ENCODE data around the gene AGO4. TPM values are rescaled to one million over a fixed set of nuclear protein-coding genes. Genes with fewer than 3 reads are reported as not detected.

The AGO4 gene
- total RNA-seq, 1 experiment from 2014 or later, result 6.1 TPM

GRCh38 chr1:35769188-35769758, 38.5 kb upstream of the AGO4 start:
- RAD21 ChIA-PET (ENCODE audit: low non-redundant PET in 1 of 2, low total read pairs in 2 of 2, uncharacterized antibody in 2 of 2, unreplicated experiment in 2 of 2), result no interaction called here
- TF ChIP-seq ELF1 (IDR thresholded peaks at IDR 0.05; ENCODE audit: borderline replicate concordance, low read depth) (no peak), POLR2A (IDR thresholded peaks at IDR 0.05; ENCODE audit: borderline replicate concordance, extremely low read depth, insufficient read depth, insufficient read length) (no peak), REST (IDR thresholded peaks at IDR 0.05; ENCODE audit: low read depth) (no peak), CBX3 (IDR thresholded peaks at IDR 0.05; ENCODE audit: low read depth) (no peak), SP1 (IDR thresholded peaks at IDR 0.05; ENCODE audit: low read depth) (no peak), EGR1 (IDR thresholded peaks at IDR 0.05; ENCODE audit: low read depth) (no peak), RAD21 (IDR thresholded peaks at IDR 0.05; ENCODE audit: low read depth) (no peak), ATF3 (IDR thresholded peaks at IDR 0.05) (no peak), ZFX (IDR thresholded peaks at IDR 0.05) (peak; percentile 65; the same call in 1 of the 2 replicates), ZNF274 (IDR thresholded peaks at IDR 0.05; ENCODE audit: low read depth, low read length) (no peak), MAX (IDR thresholded peaks at IDR 0.05) (peak; percentile 56; the same call in 1 of the 2 replicates), SRF (IDR thresholded peaks at IDR 0.05; ENCODE audit: low read depth) (no peak), FOSL1 (IDR thresholded peaks at IDR 0.05; ENCODE audit: low read depth) (no peak), CEBPB (IDR thresholded peaks at IDR 0.05; ENCODE audit: low read depth) (no peak), POLR2AphosphoS5 (IDR thresholded peaks at IDR 0.05; ENCODE audit: low read depth, low read length) (peak; percentile 79), SIN3A (IDR thresholded peaks at IDR 0.05; ENCODE audit: low read depth) (peak; percentile 55; the same call in 1 of the 2 replicates), YY1 (IDR thresholded peaks at IDR 0.05; ENCODE audit: extremely low read depth, insufficient replicate concordance, low read depth, low read length) (peak; percentile 4), EZH2phosphoT487 (IDR thresholded peaks at IDR 0.05; ENCODE audit: borderline replicate concordance) (no peak), JUND (IDR thresholded peaks at IDR 0.05) (no peak), ZBTB33 (IDR thresholded peaks at IDR 0.05; ENCODE audit: extremely low read depth, insufficient replicate concordance, low read length) (no peak), EZH2 (IDR thresholded peaks at IDR 0.05) (no peak), TCF7L2 (IDR thresholded peaks at IDR 0.05; ENCODE audit: borderline replicate concordance, extremely low read depth, insufficient read depth, insufficient read length) (no peak)

More at GRCh38 chr1:35769188-35769758, 38.5 kb upstream of the AGO4 start:
- Histone ChIP-seq H3K27me3 (ENCODE audit: insufficient read depth, low read length) (no peaks in the 10 kb centered on the region), H3K9ac (ENCODE audit: low read length) (peak overlapping the region; percentile 95), H3K79me2 (ENCODE audit: insufficient read depth, low read length) (peaks cover 45% of the 10 kb centered on the region), H3K4me1 (ENCODE audit: control insufficient read depth in 1 of 2, insufficient read depth in 2 of 2, low read length in 2 of 2) (peaks cover 0 to 17% of the 10 kb centered on the region in 2 experiments; a peak in 3 of 4 replicates), H4K20me1 (ENCODE audit: insufficient read depth) (no peaks in the 10 kb centered on the region), H3K9me3 (ENCODE audit: control insufficient read depth in 1 of 2, insufficient read depth in 1 of 2, low read depth in 1 of 2, low read length in 2 of 2) (no peaks in the 10 kb centered on the region), H3K4me2 (ENCODE audit: low read length) (peak overlapping the region; percentile 92), H2AFZ (ENCODE audit: low read depth, low read length, poor library complexity, severe bottlenecking) (peak overlapping the region; percentile 93), H3K27ac (ENCODE audit: low read depth, low read length) (peak overlapping the region; percentile 79), H3K4me3 (replicated peaks in 1 of 2; ENCODE audit: low read depth in 1 of 2, low read length in 2 of 2) (peak overlapping the region; percentile 70 to 89), H3K36me3 (ENCODE audit: control insufficient read depth in 1 of 2, insufficient read depth in 2 of 2, low read length in 2 of 2) (no peaks in the 10 kb centered on the region), H3K9me2 (ENCODE audit: insufficient read depth) (no peaks in the 10 kb centered on the region)
- ChIA-PET POLR2A (interaction anchor here (0.6 to 1.5 kb wide), 5 partner anchors 9 to 913 kb away, joined by 3 to 5 read pairs (median 3); partner anchors contain the start of genes KIAA0319L, NCDN and TFAP2E), CTCF (interaction anchor here (0.9 to 2.7 kb wide), 11 partner anchors 8 to 909 kb away, joined by 3 to 16 read pairs (median 4); partner anchors contain the start of genes C1orf216, KIAA0319L, NCDN and SMIM12)
- ATAC-seq (peak; percentile 88), DNase-seq (ENCODE audit: low read depth, low spot score) (peak; percentile 61)
- intact Hi-C loops (cut with micrococcal nuclease), result no loop called here
- no TSS peak for BruUV-seq (replicated peaks)
